Keratinocyte (primary cell): ENCODE measurements around the gene BANK1. TPM values are rescaled to one million over a fixed set of nuclear protein-coding genes. Genes with fewer than 3 reads are reported as not detected.

ENCODE experiments used
- DNase-seq: peaks from one replicate; pipeline ENCODE4 v3.0.0-alpha.2; 2011; ENCODE audit warnings: low read depth, missing footprints, low spot score
- FAIRE-seq: peaks from 2 replicates; lab custom pipeline; 2011; peaks lifted over from hg19 to GRCh38; lab: Jason Lieb, UNC
- H2AFZ ChIP-seq: 2 replicates; pipeline ENCODE4 v1.6.0; 2012; ENCODE audit warnings: low read length, control low read depth, inconsistent platforms; ENCODE audit not compliant: control insufficient read depth
- H3K27ac ChIP-seq: 2 replicates; pipeline ENCODE4 v1.5.1; 2011; ENCODE audit warnings: low read length; ENCODE audit not compliant: control insufficient read depth, insufficient read depth
- H3K27me3 ChIP-seq: 3 replicates; pipeline ENCODE4 v1.6.0; 2011; ENCODE audit warnings: low read length; ENCODE audit not compliant: control insufficient read depth, insufficient read depth; ENCODE audit errors: extremely low read depth
- H3K36me3 ChIP-seq, 2 experiments: 2 replicates in 1 of 2; 3 replicates in 1 of 2; pipeline ENCODE4 v1.5.1; 2011; ENCODE audit warnings: low read length in 2 of 2, mild to moderate bottlenecking in 1 of 2; ENCODE audit not compliant: control insufficient read depth in 2 of 2, insufficient read depth in 2 of 2; ENCODE audit errors: extremely low read depth in 1 of 2
- H3K4me1 ChIP-seq: 3 replicates; pipeline ENCODE4 v1.5.1; 2011; ENCODE audit warnings: low read length; ENCODE audit not compliant: control insufficient read depth, insufficient read depth; ENCODE audit errors: extremely low read depth
- H3K4me2 ChIP-seq: 3 replicates; pipeline ENCODE4 v1.6.0; 2011; ENCODE audit warnings: low read depth, low read length; ENCODE audit not compliant: control insufficient read depth, insufficient read depth; ENCODE audit errors: extremely low read depth
- H3K4me3 ChIP-seq, 3 experiments: fragments of 200-600 bp in 1 of 3; sonication (generic) in 1 of 3; 2 replicates in 2 of 3; 3 replicates in 1 of 3; pipeline ENCODE4 v1.5.1; 2011 to 2016; ENCODE audit warnings: low read length in 3 of 3, mild to moderate bottlenecking in 3 of 3, control low read depth in 2 of 3, inconsistent platforms in 1 of 3, low read depth in 1 of 3, mixed read lengths in 1 of 3, mixed run types in 1 of 3, moderate library complexity in 1 of 3; ENCODE audit not compliant: control insufficient read depth in 2 of 3, insufficient read depth in 2 of 3; ENCODE audit errors: extremely low read depth in 1 of 3
- H3K79me2 ChIP-seq: 2 replicates; pipeline ENCODE4 v1.6.0; 2012; ENCODE audit warnings: low read length; ENCODE audit not compliant: control insufficient read depth, insufficient read depth
- H3K9ac ChIP-seq: 3 replicates; pipeline ENCODE4 v1.6.0; 2011; ENCODE audit warnings: low read length; ENCODE audit not compliant: control insufficient read depth, insufficient read depth; ENCODE audit errors: extremely low read depth
- H3K9me1 ChIP-seq: 3 replicates; pipeline ENCODE4 v1.6.0; 2011; ENCODE audit warnings: low read length; ENCODE audit not compliant: control insufficient read depth, insufficient read depth; ENCODE audit errors: extremely low read depth
- H3K9me3 ChIP-seq: 2 replicates; pipeline ENCODE4 v1.5.1; 2012; ENCODE audit warnings: low read depth, low read length; ENCODE audit not compliant: control insufficient read depth
- H4K20me1 ChIP-seq: 3 replicates; pipeline ENCODE4 v1.6.0; 2011; ENCODE audit warnings: low read length; ENCODE audit not compliant: control insufficient read depth, insufficient read depth; ENCODE audit errors: extremely low read depth
- EZH2 ChIP-seq: IDR thresholded peaks from one replicate; pipeline ENCODE4 v1.6.1; 2012; ENCODE audit warnings: inconsistent platforms, mild to moderate bottlenecking, low read length, moderate library complexity
- dilution Hi-C: fragments of 300-500 bp; cut with MboI; formaldehyde crosslinking; loops from one replicate; pipeline ENCODE4 v1.7.0; 2020; ENCODE audit warnings: low sequenced_read_pairs; ENCODE audit not compliant: extremely low pct_ligation_motif_present
- polyA plus RNA-seq, 5 experiments: library from polyadenylated mRNA; depleted of rRNA in 3 of 5; stranded (reverse) in 3 of 5; stranded (forward) in 1 of 5; unstranded in 1 of 5; fragments of >200 nt; gene quantifications; 1 replicate in 1 of 5; 2 replicates in 3 of 5; 3 replicates in 1 of 5; pipeline versions ENCODE4 v1.2.1 to v1.2.3, GENCODE V29; 2011 to 2012; ENCODE audit warnings: missing spikeins in 2 of 5, low read depth in 1 of 5, low replicate concordance in 1 of 5
- TF ChIP-seq, protein P1 (sequence below), 3 experiments: IDR thresholded peaks in 1 of 3; conservative IDR thresholded peaks in 1 of 3; optimal IDR thresholded peaks in 1 of 3; 2 replicates in 2 of 3; 3 replicates in 1 of 3; pipeline versions ENCODE3 to v1.5.1; 2011; ENCODE audit warnings: low read length in 3 of 3, mild to moderate bottlenecking in 3 of 3, moderate library complexity in 2 of 3, control low read depth in 1 of 3, inconsistent platforms in 1 of 3; ENCODE audit not compliant: insufficient read depth in 2 of 3; ENCODE audit errors: extremely low read depth in 1 of 3

Gene BANK1
- polyA plus RNA-seq, 1 donor (not counting 4 experiments of a cell fraction or from before 2014, with no cell fraction given): 0.25 TPM

GRCh38 chr4:101989551-101989950, 199.0 kb downstream of the BANK1 start:
- Histone ChIP-seq H3K9ac (no peak overlapping the region), H3K4me1 (no peaks in the 10 kb centered on the region), H3K9me1 (no peaks in the 10 kb centered on the region), H3K79me2 (no peaks in the 10 kb centered on the region), H4K20me1 (no peaks in the 10 kb centered on the region), H3K9me3 (no peaks in the 10 kb centered on the region), H3K27ac (no peak overlapping the region), H3K36me3 (no peaks in the 10 kb centered on the region), H2AFZ (no peak overlapping the region), H3K27me3 (no peaks in the 10 kb centered on the region), H3K4me2 (no peak overlapping the region), H3K4me3 (no peak overlapping the region)
- TF ChIP-seq, protein P1, sequence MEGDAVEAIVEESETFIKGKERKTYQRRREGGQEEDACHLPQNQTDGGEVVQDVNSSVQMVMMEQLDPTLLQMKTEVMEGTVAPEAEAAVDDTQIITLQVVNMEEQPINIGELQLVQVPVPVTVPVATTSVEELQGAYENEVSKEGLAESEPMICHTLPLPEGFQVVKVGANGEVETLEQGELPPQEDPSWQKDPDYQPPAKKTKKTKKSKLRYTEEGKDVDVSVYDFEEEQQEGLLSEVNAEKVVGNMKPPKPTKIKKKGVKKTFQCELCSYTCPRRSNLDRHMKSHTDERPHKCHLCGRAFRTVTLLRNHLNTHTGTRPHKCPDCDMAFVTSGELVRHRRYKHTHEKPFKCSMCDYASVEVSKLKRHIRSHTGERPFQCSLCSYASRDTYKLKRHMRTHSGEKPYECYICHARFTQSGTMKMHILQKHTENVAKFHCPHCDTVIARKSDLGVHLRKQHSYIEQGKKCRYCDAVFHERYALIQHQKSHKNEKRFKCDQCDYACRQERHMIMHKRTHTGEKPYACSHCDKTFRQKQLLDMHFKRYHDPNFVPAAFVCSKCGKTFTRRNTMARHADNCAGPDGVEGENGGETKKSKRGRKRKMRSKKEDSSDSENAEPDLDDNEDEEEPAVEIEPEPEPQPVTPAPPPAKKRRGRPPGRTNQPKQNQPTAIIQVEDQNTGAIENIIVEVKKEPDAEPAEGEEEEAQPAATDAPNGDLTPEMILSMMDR (optimal IDR thresholded peaks at IDR 0.05 in 1 of 3, IDR thresholded peaks at IDR 0.05 in 1 of 3, conservative IDR thresholded peaks at IDR 0.05 in 1 of 3; ENCODE audit: extremely low read depth in 1 of 3, insufficient read depth in 2 of 3, low read length in 3 of 3): no peak
- TF ChIP-seq EZH2: no peak
- dilution Hi-C loops: no loop called here
- peak; percentile 39 for FAIRE-seq
- DNase-seq: no peak

GRCh38 chr4:101992446-101992845, 201.9 kb downstream of the BANK1 start:
- Histone ChIP-seq H3K27me3 (no peaks in the 10 kb centered on the region), H3K9ac (no peak overlapping the region), H3K36me3 (no peaks in the 10 kb centered on the region), H3K4me3 (no peak overlapping the region), H3K79me2 (no peaks in the 10 kb centered on the region), H3K4me2 (no peak overlapping the region), H3K27ac (no peak overlapping the region), H3K4me1 (no peaks in the 10 kb centered on the region), H3K9me1 (no peaks in the 10 kb centered on the region), H2AFZ (no peak overlapping the region), H4K20me1 (no peaks in the 10 kb centered on the region), H3K9me3 (no peaks in the 10 kb centered on the region)
- TF ChIP-seq, protein P1 (optimal IDR thresholded peaks at IDR 0.05 in 1 of 3, IDR thresholded peaks at IDR 0.05 in 1 of 3, conservative IDR thresholded peaks at IDR 0.05 in 1 of 3; ENCODE audit: extremely low read depth in 1 of 3, insufficient read depth in 2 of 3, low read length in 3 of 3): no peak
- no peak for TF ChIP-seq EZH2
- dilution Hi-C loops: no loop called here
- FAIRE-seq (no peak), DNase-seq (no peak)
